GM23338 (cell line): Measurements from ENCODE around the gene ATP9B. TPM values are rescaled to one million over a fixed set of nuclear protein-coding genes. Genes with fewer than 3 reads are reported as not detected.
A peak's percentile ranks its signal among the peaks of the same experiment; 100 is the strongest.

Experiments
- ATAC-seq: fragments of 200-7000 bp; cut with Tn5 transposase; 3 replicates; pipeline ENCODE4 v1.9.1; 2020
- DNase-seq: peaks from one replicate; pipeline ENCODE4 v3.0.0-alpha.2; 2015; ENCODE audit warnings: low spot score
- H2AFZ ChIP-seq: fragments of 200-600 bp; sonication (generic); 2 replicates; pipeline ENCODE4 v1.8.0; 2016; ENCODE audit warnings: antibody characterized with exemption, mild to moderate bottlenecking, moderate library complexity
- H3F3A ChIP-seq: fragments of 200-600 bp; sonication (generic); replicated peaks from 2 replicates; pipeline ENCODE4 v1.8.0; 2017; ENCODE audit warnings: antibody characterized with exemption, mixed run types, low read depth
- H3K27ac ChIP-seq: fragments of 200-600 bp; sonication (generic); 2 replicates; pipeline ENCODE4 v1.6.1; 2016; ENCODE audit warnings: low read depth
- H3K27me3 ChIP-seq: fragments of 200-600 bp; sonication (generic); 2 replicates; pipeline ENCODE4 v1.8.0; 2016; ENCODE audit warnings: mild to moderate bottlenecking, mixed run types, moderate library complexity; ENCODE audit not compliant: insufficient read depth
- H3K36me3 ChIP-seq: fragments of 200-600 bp; sonication (generic); 2 replicates; pipeline ENCODE4 v1.8.0; 2016; ENCODE audit warnings: mild to moderate bottlenecking; ENCODE audit not compliant: insufficient read depth
- H3K4me1 ChIP-seq: fragments of 200-600 bp; sonication (generic); 2 replicates; pipeline ENCODE4 v1.8.0; 2016; ENCODE audit warnings: mild to moderate bottlenecking, moderate library complexity; ENCODE audit not compliant: insufficient read depth
- H3K4me2 ChIP-seq: fragments of 200-600 bp; sonication (generic); 2 replicates; pipeline ENCODE4 v1.7.1; 2017; ENCODE audit warnings: mixed run types
- H3K4me3 ChIP-seq: fragments of 200-600 bp; sonication (generic); 2 replicates; pipeline ENCODE4 v1.6.1; 2016; ENCODE audit warnings: mixed run types
- H3K79me2 ChIP-seq: fragments of 200-600 bp; sonication (generic); replicated peaks from 2 replicates; pipeline ENCODE4 v1.8.0; 2017; ENCODE audit warnings: mild to moderate bottlenecking; ENCODE audit not compliant: insufficient read depth
- H3K9me2 ChIP-seq: fragments of 200-600 bp; sonication (generic); 2 replicates; pipeline ENCODE4 v1.8.0; 2017; ENCODE audit not compliant: insufficient read depth
- H4K20me1 ChIP-seq: fragments of 200-600 bp; sonication (generic); replicated peaks from 2 replicates; pipeline ENCODE4 v1.8.0; 2017; ENCODE audit warnings: mild to moderate bottlenecking; ENCODE audit not compliant: insufficient read depth
- H3K27ac Mint-ChIP-seq: 2 replicates; pipeline ENCODE4 v1.8.0; 2020; ENCODE audit warnings: inconsistent platforms, mild to moderate bottlenecking, moderate library complexity, mixed read lengths
- H3K27me3 Mint-ChIP-seq: 3 replicates; pipeline ENCODE4 v1.8.0; 2022; ENCODE audit warnings: low read depth, mild to moderate bottlenecking, moderate library complexity, mixed read lengths, inconsistent platforms; ENCODE audit not compliant: insufficient read depth, poor library complexity
- H3K36me3 Mint-ChIP-seq: 3 replicates; pipeline ENCODE4 v1.8.0; 2021; ENCODE audit warnings: low read depth, mild to moderate bottlenecking, inconsistent platforms, moderate library complexity, mixed read lengths
- H3K4me1 Mint-ChIP-seq: 3 replicates; pipeline ENCODE4 v1.8.0; 2020; ENCODE audit warnings: mild to moderate bottlenecking, inconsistent platforms, mixed read lengths
- H3K4me3 Mint-ChIP-seq: 3 replicates; pipeline ENCODE4 v1.8.0; 2021; ENCODE audit warnings: moderate library complexity, mild to moderate bottlenecking, inconsistent platforms, mixed read lengths
- H3K9me3 Mint-ChIP-seq: 3 replicates; pipeline ENCODE4 v1.8.0; 2020; ENCODE audit warnings: moderate library complexity, mild to moderate bottlenecking, inconsistent platforms, mixed read lengths
- CREB1 ChIP-seq: fragments of 250-450 bp; sonication (Bioruptor Pico); IDR thresholded peaks from 2 replicates; pipeline ENCODE4 v1.5.0; 2020; ENCODE audit warnings: low read depth, mild to moderate bottlenecking, moderate library complexity
- ETS1 ChIP-seq: IDR thresholded peaks from 2 replicates; pipeline ENCODE4 v1.6.1; 2016; ENCODE audit warnings: antibody characterized with exemption
- EZH2 ChIP-seq: fragments of 200-600 bp; sonication (generic); IDR thresholded peaks from one replicate; pipeline ENCODE4 v1.8.0; 2017; ENCODE audit warnings: antibody characterized with exemption, mild to moderate bottlenecking, low read depth; ENCODE audit not compliant: unreplicated experiment
- EZH2phosphoT487 ChIP-seq: fragments of 200-600 bp; sonication (generic); IDR thresholded peaks from one replicate; pipeline ENCODE4 v1.8.1; 2018; ENCODE audit warnings: antibody characterized with exemption; ENCODE audit not compliant: unreplicated experiment
- JUNB ChIP-seq: IDR thresholded peaks from one replicate; pipeline ENCODE4 v1.6.1; 2016; ENCODE audit warnings: antibody characterized with exemption; ENCODE audit not compliant: unreplicated experiment
- NANOG ChIP-seq: IDR thresholded peaks from 2 replicates; pipeline ENCODE4 v1.6.1; 2016; ENCODE audit warnings: antibody characterized with exemption, borderline replicate concordance
- POLR2AphosphoS5 ChIP-seq: IDR thresholded peaks from 2 replicates; pipeline ENCODE4 v1.6.1; 2016; ENCODE audit warnings: antibody characterized with exemption, low read depth
- STAT1 ChIP-seq: IDR thresholded peaks from one replicate; pipeline ENCODE4 v1.6.1; 2016; ENCODE audit warnings: antibody characterized with exemption; ENCODE audit not compliant: unreplicated experiment
- ZNF114 ChIP-seq: fragments of 250-450 bp; sonication (Bioruptor Pico); IDR thresholded peaks from 2 replicates; pipeline ENCODE4 v1.5.0; 2020; ENCODE audit warnings: mild to moderate bottlenecking, moderate library complexity
- ZNF331 ChIP-seq: fragments of 250-450 bp; sonication (Bioruptor Pico); IDR thresholded peaks from 2 replicates; pipeline ENCODE4 v1.5.0; 2020; ENCODE audit warnings: low read depth, mild to moderate bottlenecking, moderate library complexity
- ZNF462 ChIP-seq: fragments of 250-450 bp; sonication (Bioruptor Pico); IDR thresholded peaks from 2 replicates; pipeline ENCODE4 v1.5.0; 2020; ENCODE audit warnings: mild to moderate bottlenecking, moderate library complexity
- polyA plus RNA-seq: library from polyadenylated mRNA; unstranded; fragments of >200 nt; fragmentation: Nextera tagmentation; extraction: Ambion mirVana; gene quantifications from 2 replicates; pipeline ENCODE4 v1.2.1, GENCODE V29; 2016
- total RNA-seq: library from RNA; depleted of rRNA; stranded (reverse); fragments of >200 nt; shearing (Covaris generic); gene quantifications from 2 replicates; pipeline ENCODE4 v1.2.3, GENCODE V29; 2014
- TF ChIP-seq, protein P1 (sequence below): IDR thresholded peaks from one replicate; pipeline ENCODE4 v1.6.1; 2018; ENCODE audit warnings: antibody characterized with exemption; ENCODE audit not compliant: unreplicated experiment
- TF ChIP-seq, protein P2 (sequence below), 2 experiments: fragments of 200-600 bp in 1 of 2; sonication (generic) in 1 of 2; conservative IDR thresholded peaks; 2 replicates each; pipeline versions ENCODE4 v1.5.1 to v1.6.1; 2016 to 2017; ENCODE audit warnings: antibody characterized with exemption in 2 of 2, low read depth in 2 of 2, mild to moderate bottlenecking in 2 of 2, moderate library complexity in 1 of 2

Gene ATP9B
- total and polyA plus RNA-seq, 2 experiments from 2014 or later = 14.2 to 25.6 TPM

- H3K27ac Mint-ChIP-seq = peak overlapping the region; percentile 53; the same call in 1 of the 2 replicates
These were observed 155.2 kb downstream of the ATP9B start for GRCh38 chr18:79224381-79224780.

More at GRCh38 chr18:79224381-79224780, 155.2 kb downstream of the ATP9B start:
- no peaks in the 10 kb centered on the region for H3K27me3 ChIP-seq
- no peak overlapping the region for H3K4me3 ChIP-seq
- H3K79me2 ChIP-seq = no peaks in the 10 kb centered on the region
- Mint-ChIP-seq H3K4me3 (no peak overlapping the region), H3K27me3 (peaks cover 2% of the 10 kb centered on the region), H3K4me1 (peaks cover 4% of the 10 kb centered on the region; the same call in 2 of the 3 replicates), H3K36me3 (no peaks in the 10 kb centered on the region), H3K9me3 (no peaks in the 10 kb centered on the region)
- H3K4me2 ChIP-seq = no peak overlapping the region
- no peaks in the 10 kb centered on the region for H3K4me1 ChIP-seq
- no peaks in the 10 kb centered on the region for H3K9me2 ChIP-seq
- no peak for TF ChIP-seq NANOG
- no peak for TF ChIP-seq EZH2phosphoT487
- TF ChIP-seq ZNF331 (CRISPR knock-in tag) = no peak
- no peak for TF ChIP-seq POLR2AphosphoS5
- TF ChIP-seq EZH2 = no peak
- no peak for TF ChIP-seq STAT1
- no peak for TF ChIP-seq ZNF462 (CRISPR knock-in tag)
- TF ChIP-seq JUNB = no peak
- TF ChIP-seq, protein P1, sequence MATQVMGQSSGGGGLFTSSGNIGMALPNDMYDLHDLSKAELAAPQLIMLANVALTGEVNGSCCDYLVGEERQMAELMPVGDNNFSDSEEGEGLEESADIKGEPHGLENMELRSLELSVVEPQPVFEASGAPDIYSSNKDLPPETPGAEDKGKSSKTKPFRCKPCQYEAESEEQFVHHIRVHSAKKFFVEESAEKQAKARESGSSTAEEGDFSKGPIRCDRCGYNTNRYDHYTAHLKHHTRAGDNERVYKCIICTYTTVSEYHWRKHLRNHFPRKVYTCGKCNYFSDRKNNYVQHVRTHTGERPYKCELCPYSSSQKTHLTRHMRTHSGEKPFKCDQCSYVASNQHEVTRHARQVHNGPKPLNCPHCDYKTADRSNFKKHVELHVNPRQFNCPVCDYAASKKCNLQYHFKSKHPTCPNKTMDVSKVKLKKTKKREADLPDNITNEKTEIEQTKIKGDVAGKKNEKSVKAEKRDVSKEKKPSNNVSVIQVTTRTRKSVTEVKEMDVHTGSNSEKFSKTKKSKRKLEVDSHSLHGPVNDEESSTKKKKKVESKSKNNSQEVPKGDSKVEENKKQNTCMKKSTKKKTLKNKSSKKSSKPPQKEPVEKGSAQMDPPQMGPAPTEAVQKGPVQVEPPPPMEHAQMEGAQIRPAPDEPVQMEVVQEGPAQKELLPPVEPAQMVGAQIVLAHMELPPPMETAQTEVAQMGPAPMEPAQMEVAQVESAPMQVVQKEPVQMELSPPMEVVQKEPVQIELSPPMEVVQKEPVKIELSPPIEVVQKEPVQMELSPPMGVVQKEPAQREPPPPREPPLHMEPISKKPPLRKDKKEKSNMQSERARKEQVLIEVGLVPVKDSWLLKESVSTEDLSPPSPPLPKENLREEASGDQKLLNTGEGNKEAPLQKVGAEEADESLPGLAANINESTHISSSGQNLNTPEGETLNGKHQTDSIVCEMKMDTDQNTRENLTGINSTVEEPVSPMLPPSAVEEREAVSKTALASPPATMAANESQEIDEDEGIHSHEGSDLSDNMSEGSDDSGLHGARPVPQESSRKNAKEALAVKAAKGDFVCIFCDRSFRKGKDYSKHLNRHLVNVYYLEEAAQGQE = no peak
- TF ChIP-seq, protein P2, sequence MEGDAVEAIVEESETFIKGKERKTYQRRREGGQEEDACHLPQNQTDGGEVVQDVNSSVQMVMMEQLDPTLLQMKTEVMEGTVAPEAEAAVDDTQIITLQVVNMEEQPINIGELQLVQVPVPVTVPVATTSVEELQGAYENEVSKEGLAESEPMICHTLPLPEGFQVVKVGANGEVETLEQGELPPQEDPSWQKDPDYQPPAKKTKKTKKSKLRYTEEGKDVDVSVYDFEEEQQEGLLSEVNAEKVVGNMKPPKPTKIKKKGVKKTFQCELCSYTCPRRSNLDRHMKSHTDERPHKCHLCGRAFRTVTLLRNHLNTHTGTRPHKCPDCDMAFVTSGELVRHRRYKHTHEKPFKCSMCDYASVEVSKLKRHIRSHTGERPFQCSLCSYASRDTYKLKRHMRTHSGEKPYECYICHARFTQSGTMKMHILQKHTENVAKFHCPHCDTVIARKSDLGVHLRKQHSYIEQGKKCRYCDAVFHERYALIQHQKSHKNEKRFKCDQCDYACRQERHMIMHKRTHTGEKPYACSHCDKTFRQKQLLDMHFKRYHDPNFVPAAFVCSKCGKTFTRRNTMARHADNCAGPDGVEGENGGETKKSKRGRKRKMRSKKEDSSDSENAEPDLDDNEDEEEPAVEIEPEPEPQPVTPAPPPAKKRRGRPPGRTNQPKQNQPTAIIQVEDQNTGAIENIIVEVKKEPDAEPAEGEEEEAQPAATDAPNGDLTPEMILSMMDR (conservative IDR thresholded peaks at IDR 0.05; ENCODE audit: low read depth in 2 of 2) = no peak
- TF ChIP-seq ZNF114 (CRISPR knock-in tag) = no peak
- TF ChIP-seq ETS1 = no peak
- TF ChIP-seq CREB1 (CRISPR knock-in tag) = no peak
- H3K36me3 ChIP-seq = no peaks in the 10 kb centered on the region
- no peak for DNase-seq
- no peaks in the 10 kb centered on the region for H3F3A ChIP-seq
- no peak for ATAC-seq
- H4K20me1 ChIP-seq = no peaks in the 10 kb centered on the region
- H2AFZ ChIP-seq = no peak overlapping the region
- no peak overlapping the region for H3K27ac ChIP-seq
